Endothelial cell of umbilical vein (primary cell): ENCODE data around the gene ACTL10. TPM values are rescaled to one million over a fixed set of nuclear protein-coding genes. Genes with fewer than 3 reads are reported as not detected.

ENCODE experiments used
- BruUV-seq: library from RNA; stranded (reverse); fragments of 400-500 nt; replicated peaks from 2 replicates; lab custom pipeline; 2021; lab: Mats Ljungman, UMichigan
- CTCF ChIA-PET: fragments of 300-600, 350-600 bp; sonication (Branson Sonifier 250); formaldehyde crosslinking; loops from one replicate; lab custom pipeline; 2021; ENCODE audit warnings: antibody characterized with exemption, inconsistent platforms; lab: Charles Lee
- POLR2A ChIA-PET: fragments of 300-600, 350-600 bp; sonication (Branson Sonifier 250); formaldehyde crosslinking; loops from one replicate; lab custom pipeline; 2021; ENCODE audit warnings: antibody characterized with exemption, inconsistent platforms; lab: Charles Lee
- DNase-seq: peaks from one replicate; pipeline ENCODE4 v3.0.0-alpha.2; 2011; ENCODE audit warnings: low read depth, low spot score
- FAIRE-seq: peaks from 2 replicates; lab custom pipeline; 2011; peaks lifted over from hg19 to GRCh38; lab: Jason Lieb, UNC
- H2AFZ ChIP-seq: 2 replicates; pipeline ENCODE4 v1.6.0; 2012; ENCODE audit warnings: low read depth, low read length, control low read depth, inconsistent platforms
- H3K27ac ChIP-seq: 2 replicates; pipeline ENCODE4 v1.5.1; 2011; ENCODE audit warnings: low read depth, mild to moderate bottlenecking, control low read depth, low read length, moderate library complexity; ENCODE audit not compliant: insufficient read depth
- H3K27me3 ChIP-seq, 2 experiments: 2 replicates each; pipeline versions ENCODE4 v1.6.0 to v1.6.1; 2011; ENCODE audit warnings: low read length in 2 of 2, mixed read lengths in 1 of 2; ENCODE audit not compliant: control insufficient read depth in 2 of 2, insufficient read depth in 2 of 2
- H3K36me3 ChIP-seq, 2 experiments: 2 replicates in 1 of 2; 3 replicates in 1 of 2; pipeline ENCODE4 v1.5.1; 2011; ENCODE audit warnings: low read length in 2 of 2, mild to moderate bottlenecking in 1 of 2, moderate library complexity in 1 of 2; ENCODE audit not compliant: control insufficient read depth in 2 of 2, insufficient read depth in 2 of 2; ENCODE audit errors: extremely low read depth in 1 of 2
- H3K4me1 ChIP-seq: 3 replicates; pipeline ENCODE4 v1.5.1; 2011; ENCODE audit warnings: mild to moderate bottlenecking, low read length; ENCODE audit not compliant: control insufficient read depth, insufficient read depth; ENCODE audit errors: extremely low read depth
- H3K4me2 ChIP-seq: 2 replicates; pipeline ENCODE4 v1.6.1; 2011; ENCODE audit warnings: low read length, control low read depth, mixed read lengths; ENCODE audit not compliant: insufficient read depth
- H3K4me3 ChIP-seq, 3 experiments: fragments of 200-600 bp in 1 of 3; sonication (generic), shearing (Covaris generic) in 1 of 3; replicated peaks in 1 of 3; 2 replicates each; pipeline ENCODE4 v1.5.1; 2011 to 2016; ENCODE audit warnings: control low read depth in 3 of 3, low read length in 3 of 3, mild to moderate bottlenecking in 2 of 3, inconsistent platforms in 1 of 3, low read depth in 1 of 3, moderate library complexity in 1 of 3; ENCODE audit not compliant: insufficient read depth in 1 of 3
- H3K79me2 ChIP-seq: 2 replicates; pipeline ENCODE4 v1.6.0; 2012; ENCODE audit warnings: low read length, inconsistent platforms; ENCODE audit not compliant: control insufficient read depth, insufficient read depth
- H3K9ac ChIP-seq: replicated peaks from 2 replicates; pipeline ENCODE3; 2011; ENCODE audit warnings: low read length, control low read depth; ENCODE audit not compliant: insufficient read depth; ENCODE audit errors: extremely low read depth
- H3K9me1 ChIP-seq: replicated peaks from 3 replicates; pipeline ENCODE4 v1.6.0; 2011; ENCODE audit warnings: mild to moderate bottlenecking, low read length; ENCODE audit not compliant: control insufficient read depth, insufficient read depth; ENCODE audit errors: extremely low read depth
- H3K9me3 ChIP-seq: replicated peaks from 2 replicates; pipeline ENCODE4 v1.5.1; 2012; ENCODE audit warnings: low read length, inconsistent platforms; ENCODE audit not compliant: control insufficient read depth, insufficient read depth
- H4K20me1 ChIP-seq: replicated peaks from 2 replicates; pipeline ENCODE3; 2011; ENCODE audit warnings: mild to moderate bottlenecking, low read length; ENCODE audit not compliant: control insufficient read depth, insufficient read depth; ENCODE audit errors: extremely low read depth
- EZH2 ChIP-seq: IDR thresholded peaks from 2 replicates; pipeline ENCODE4 v1.6.1; 2012; ENCODE audit warnings: borderline replicate concordance, low read depth, mild to moderate bottlenecking, moderate library complexity, low read length, inconsistent platforms; ENCODE audit not compliant: severe bottlenecking
- FOS ChIP-seq: IDR thresholded peaks from 2 replicates; pipeline ENCODE4 v1.6.1; 2011; ENCODE audit warnings: mild to moderate bottlenecking, low read length, moderate library complexity, borderline replicate concordance; ENCODE audit not compliant: insufficient read depth
- GATA2 ChIP-seq: IDR thresholded peaks from 2 replicates; pipeline ENCODE4 v1.7.0; 2011; ENCODE audit warnings: low read depth, mild to moderate bottlenecking, moderate library complexity, mixed read lengths, low read length; ENCODE audit not compliant: insufficient read length, insufficient read depth
- JUN ChIP-seq: IDR thresholded peaks from 2 replicates; pipeline ENCODE4 v1.6.1; 2011; ENCODE audit warnings: borderline replicate concordance, low read depth; ENCODE audit not compliant: insufficient read length, insufficient read depth
- MAX ChIP-seq: IDR thresholded peaks from 2 replicates; pipeline ENCODE4 v1.6.1; 2011; ENCODE audit not compliant: insufficient read depth, insufficient read length
- MYC ChIP-seq: IDR thresholded peaks from one replicate; pipeline ENCODE4 v1.6.1; 2011; ENCODE audit warnings: mild to moderate bottlenecking, low read depth, low read length
- POLR2A ChIP-seq: IDR thresholded peaks from 2 replicates; pipeline ENCODE4 v1.6.1; 2012; ENCODE audit warnings: low read depth, mild to moderate bottlenecking, control low read depth, low read length
- POLR2AphosphoS5 ChIP-seq: IDR thresholded peaks from 2 replicates; pipeline ENCODE4 v1.6.1; 2012; ENCODE audit warnings: low read depth, mild to moderate bottlenecking, control low read depth, low read length, moderate library complexity; ENCODE audit not compliant: insufficient read depth
- dilution Hi-C: fragments of 300-500 bp; cut with MboI; formaldehyde crosslinking; loops from one replicate; pipeline ENCODE4 v1.15.0; 2019; ENCODE audit warnings: low sequenced_read_pairs; ENCODE audit not compliant: extremely low pct_ligation_motif_present
- intact Hi-C: fragments of 100-400 bp; cut with micrococcal nuclease; formaldehyde crosslinking; loops from one replicate; pipeline ENCODE4 v1.10.0; 2022
- polyA plus RNA-seq, 4 experiments: library from polyadenylated mRNA; depleted of rRNA in 3 of 4; stranded (reverse) in 3 of 4; unstranded in 1 of 4; fragments of >200 nt; gene quantifications; 2 replicates each; pipeline versions ENCODE4 v1.2.1 to v1.2.3, GENCODE V29; 2011 to 2012; ENCODE audit warnings: missing spikeins in 1 of 4
- total RNA-seq: library from RNA; stranded (reverse); gene quantifications from 2 replicates; pipeline ENCODE4 v1.2.3, GENCODE V29; 2021
- TF ChIP-seq, protein P1 (sequence below), 2 donors: IDR thresholded peaks; 1 replicate in 1 of 2; 2 replicates in 1 of 2; pipeline ENCODE4 v1.5.1; 2011; ENCODE audit warnings: low read length in 2 of 2, mild to moderate bottlenecking in 2 of 2, moderate library complexity in 2 of 2, control low read depth in 1 of 2, inconsistent platforms in 1 of 2, low read depth in 1 of 2; ENCODE audit not compliant: insufficient read depth in 1 of 2; ENCODE audit errors: extremely low read depth in 1 of 2

ACTL10 gene
- total and polyA plus RNA-seq, 2 donors (not counting 3 experiments of a cell fraction or from before 2014, with no cell fraction given) = 0.92 to 1.4 TPM

DNA sequence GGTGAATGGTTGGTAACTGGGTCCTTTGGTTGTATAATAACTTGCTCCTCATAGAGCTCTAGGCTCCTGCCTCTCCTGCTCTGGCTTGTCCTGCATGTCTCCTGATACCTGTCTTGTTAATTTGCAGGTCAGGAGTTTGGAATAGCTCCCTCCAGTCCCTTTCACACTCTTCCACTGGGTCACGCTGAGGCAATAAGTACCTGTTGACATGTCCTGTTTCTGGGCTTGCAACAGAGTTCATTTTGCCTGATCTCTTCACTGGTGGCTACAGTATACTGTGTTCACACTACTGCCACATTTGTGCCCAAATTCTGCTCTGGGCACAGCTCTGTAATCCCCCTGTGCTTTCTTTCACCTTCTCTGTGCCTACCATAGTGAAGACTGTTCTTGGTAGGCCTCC, 30.0 kb upstream of the ACTL10 start:
- no peak for DNase-seq

GRCh38 chr20:33640287-33640686, 26.5 kb upstream of the ACTL10 start:
- POLR2A ChIA-PET = no interaction called here
- Histone ChIP-seq H3K27me3 (no peaks in the 10 kb centered on the region), H3K79me2 (no peaks in the 10 kb centered on the region), H3K9me3 (no peaks in the 10 kb centered on the region), H3K4me1 (no peaks in the 10 kb centered on the region), H3K4me3 (no peak overlapping the region), H2AFZ (no peak overlapping the region), H3K9me1 (no peaks in the 10 kb centered on the region), H3K4me2 (no peak overlapping the region), H4K20me1 (no peaks in the 10 kb centered on the region), H3K27ac (no peak overlapping the region), H3K9ac (no peak overlapping the region), H3K36me3 (peaks cover 2 to 22% of the 10 kb centered on the region in 2 experiments)
- DNase-seq (no peak), FAIRE-seq (no peak)
- BruUV-seq = no TSS peak
- dilution Hi-C loops (no loop called here), intact Hi-C loops (no loop called here)
- CTCF ChIA-PET = interaction anchor here (1.6 to 3.8 kb wide), 2 partner anchors 13 to 183 kb away, joined by 5 to 16 read pairs; no protein-coding TSS in a partner anchor
- TF ChIP-seq EZH2 (no peak), FOS (no peak), GATA2 (no peak), POLR2A (no peak), JUN (no peak), MAX (no peak), POLR2AphosphoS5 (no peak), MYC (no peak)
- TF ChIP-seq, protein P1, sequence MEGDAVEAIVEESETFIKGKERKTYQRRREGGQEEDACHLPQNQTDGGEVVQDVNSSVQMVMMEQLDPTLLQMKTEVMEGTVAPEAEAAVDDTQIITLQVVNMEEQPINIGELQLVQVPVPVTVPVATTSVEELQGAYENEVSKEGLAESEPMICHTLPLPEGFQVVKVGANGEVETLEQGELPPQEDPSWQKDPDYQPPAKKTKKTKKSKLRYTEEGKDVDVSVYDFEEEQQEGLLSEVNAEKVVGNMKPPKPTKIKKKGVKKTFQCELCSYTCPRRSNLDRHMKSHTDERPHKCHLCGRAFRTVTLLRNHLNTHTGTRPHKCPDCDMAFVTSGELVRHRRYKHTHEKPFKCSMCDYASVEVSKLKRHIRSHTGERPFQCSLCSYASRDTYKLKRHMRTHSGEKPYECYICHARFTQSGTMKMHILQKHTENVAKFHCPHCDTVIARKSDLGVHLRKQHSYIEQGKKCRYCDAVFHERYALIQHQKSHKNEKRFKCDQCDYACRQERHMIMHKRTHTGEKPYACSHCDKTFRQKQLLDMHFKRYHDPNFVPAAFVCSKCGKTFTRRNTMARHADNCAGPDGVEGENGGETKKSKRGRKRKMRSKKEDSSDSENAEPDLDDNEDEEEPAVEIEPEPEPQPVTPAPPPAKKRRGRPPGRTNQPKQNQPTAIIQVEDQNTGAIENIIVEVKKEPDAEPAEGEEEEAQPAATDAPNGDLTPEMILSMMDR (IDR thresholded peaks at IDR 0.05; ENCODE audit: extremely low read depth in 1 of 2, insufficient read depth in 1 of 2, low read depth in 1 of 2, low read length in 2 of 2) = no peak

More for the DNA sequence above, 30.0 kb upstream of the ACTL10 start:
- FAIRE-seq = no peak
- ChIA-PET CTCF (interaction anchor here (1.7 kb wide), 1 partner anchor 16 kb away, joined by 4 read pairs; no protein-coding TSS in a partner anchor), POLR2A (no interaction called here)
- no TSS peak for BruUV-seq
- Histone ChIP-seq H3K9me3 (no peaks in the 10 kb centered on the region), H3K27me3 (no peaks in the 10 kb centered on the region), H2AFZ (no peak overlapping the region), H3K4me1 (no peaks in the 10 kb centered on the region), H3K9me1 (no peaks in the 10 kb centered on the region), H4K20me1 (no peaks in the 10 kb centered on the region), H3K4me2 (no peak overlapping the region), H3K36me3 (peaks cover 2 to 9% of the 10 kb centered on the region in 2 experiments), H3K4me3 (no peak overlapping the region), H3K27ac (no peak overlapping the region), H3K79me2 (no peaks in the 10 kb centered on the region), H3K9ac (no peak overlapping the region)
- TF ChIP-seq POLR2A = no peak
- TF ChIP-seq MYC = no peak
- TF ChIP-seq POLR2AphosphoS5 = no peak
- no peak for TF ChIP-seq GATA2
- no peak for TF ChIP-seq EZH2
- intact Hi-C loops (no loop called here), dilution Hi-C loops (no loop called here)
